ENCODE measurements around the gene GRIA4.

GRIA4 gene

DNA sequence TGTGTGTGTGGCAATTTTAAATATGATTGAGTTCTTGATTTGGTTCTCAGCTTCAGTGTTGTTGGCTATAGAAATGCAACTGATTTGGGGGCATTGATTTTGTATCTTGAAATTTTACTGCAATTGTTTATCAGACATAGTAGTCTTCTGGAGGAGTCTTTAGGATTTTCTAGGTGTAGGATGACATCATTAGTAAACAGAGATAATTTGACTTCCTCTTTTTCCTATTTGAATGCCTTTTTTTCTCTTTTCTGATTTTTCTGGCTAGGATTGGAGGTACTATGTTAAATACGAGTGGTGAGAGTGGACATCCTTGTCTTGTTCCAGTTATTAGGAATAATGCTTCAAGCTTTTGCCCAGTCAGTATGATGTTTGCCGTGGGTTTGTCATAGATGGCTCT lies 287.3 kb downstream of the GRIA4 start:
- Histone ChIP-seq H3F3A (ENCODE audit: low read depth) (no peaks in the 10 kb centered on the region), H4K20me1 (ENCODE audit: insufficient read depth, low read length, poor library complexity, severe bottlenecking) (no peaks in the 10 kb centered on the region), H3K9me2 (replicated peaks; ENCODE audit: low read depth, low read length) (no peaks in the 10 kb centered on the region), H3K79me2 (ENCODE audit: insufficient read depth, low read length) (no peaks in the 10 kb centered on the region), H3K9me3 (ENCODE audit: insufficient read depth, low read depth, low read length) (no peaks in the 10 kb centered on the region), H3K4me1 (ENCODE audit: insufficient read depth, low read length, poor library complexity, severe bottlenecking) (no peaks in the 10 kb centered on the region), H3K4me3 (ENCODE audit: low read length, poor library complexity, severe bottlenecking) (no peak overlapping the region), H3K9ac (ENCODE audit: low read depth, low read length, poor library complexity, severe bottlenecking) (no peak overlapping the region), H3K36me3 (ENCODE audit: insufficient read depth, low read length) (no peaks in the 10 kb centered on the region), H3K4me2 (ENCODE audit: low read depth, low read length, poor library complexity, severe bottlenecking) (no peak overlapping the region), H2AFZ (ENCODE audit: low read length) (no peak overlapping the region), H3K27me3 (ENCODE audit: insufficient read depth, low read length, poor library complexity, severe bottlenecking) (no peaks in the 10 kb centered on the region)
- TF ChIP-seq CTCF (conservative IDR thresholded peaks at IDR 0.05; ENCODE audit: low read length) (no peak), EZH2phosphoT487 (IDR thresholded peaks at IDR 0.05; ENCODE audit: borderline replicate concordance) (no peak)

DNA sequence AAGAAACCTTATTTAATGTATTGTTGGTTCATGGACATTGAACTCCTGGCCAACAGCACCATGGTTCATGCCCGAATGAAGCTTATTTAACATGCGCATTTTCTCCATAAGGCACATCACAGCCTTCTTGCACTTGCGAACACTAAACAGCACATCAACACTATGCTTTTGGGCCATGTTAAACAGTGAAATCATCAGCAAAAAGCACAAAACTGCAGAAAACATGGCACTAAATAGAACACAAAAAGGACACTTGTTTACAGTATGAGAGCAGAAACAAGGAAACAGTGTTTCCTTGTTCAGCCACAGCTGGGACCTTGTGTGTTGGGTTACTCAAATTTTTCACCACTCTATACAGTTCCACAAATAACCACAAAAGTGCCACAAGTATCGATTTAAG lies 289.9 kb downstream of the GRIA4 start:
- Histone ChIP-seq H3K36me3 (ENCODE audit: insufficient read depth, low read length) (no peaks in the 10 kb centered on the region), H3K9ac (ENCODE audit: low read depth, low read length, poor library complexity, severe bottlenecking) (no peak overlapping the region), H3K27me3 (ENCODE audit: insufficient read depth, low read length, poor library complexity, severe bottlenecking) (no peaks in the 10 kb centered on the region), H3K79me2 (ENCODE audit: insufficient read depth, low read length) (no peaks in the 10 kb centered on the region), H3K4me3 (ENCODE audit: low read length, poor library complexity, severe bottlenecking) (no peak overlapping the region), H3K4me1 (ENCODE audit: insufficient read depth, low read length, poor library complexity, severe bottlenecking) (peaks cover 6% of the 10 kb centered on the region), H2AFZ (ENCODE audit: low read length) (no peak overlapping the region), H3K4me2 (ENCODE audit: low read depth, low read length, poor library complexity, severe bottlenecking) (no peak overlapping the region), H4K20me1 (ENCODE audit: insufficient read depth, low read length, poor library complexity, severe bottlenecking) (no peaks in the 10 kb centered on the region), H3K9me3 (ENCODE audit: insufficient read depth, low read depth, low read length) (no peaks in the 10 kb centered on the region), H3F3A (ENCODE audit: low read depth) (no peaks in the 10 kb centered on the region), H3K9me2 (replicated peaks; ENCODE audit: low read depth, low read length) (no peaks in the 10 kb centered on the region)
- no peak for TF ChIP-seq EZH2phosphoT487 (IDR thresholded peaks at IDR 0.05; ENCODE audit: borderline replicate concordance)
- TF ChIP-seq CTCF (conservative IDR thresholded peaks at IDR 0.05; ENCODE audit: low read length), result no peak

- no peak overlapping the region for H3K9ac ChIP-seq (ENCODE audit: low read depth, low read length, poor library complexity, severe bottlenecking)
- no peaks in the 10 kb centered on the region for H3K9me3 ChIP-seq (ENCODE audit: insufficient read depth, low read depth, low read length)
- H3K79me2 ChIP-seq (ENCODE audit: insufficient read depth, low read length), result no peaks in the 10 kb centered on the region
- H4K20me1 ChIP-seq (ENCODE audit: insufficient read depth, low read length, poor library complexity, severe bottlenecking), result no peaks in the 10 kb centered on the region
- H3K9me2 ChIP-seq (replicated peaks; ENCODE audit: low read depth, low read length), result no peaks in the 10 kb centered on the region
- H3K4me3 ChIP-seq (ENCODE audit: low read length, poor library complexity, severe bottlenecking), result no peak overlapping the region
- no peak overlapping the region for H2AFZ ChIP-seq (ENCODE audit: low read length)
- H3F3A ChIP-seq (ENCODE audit: low read depth), result no peaks in the 10 kb centered on the region
- H3K27me3 ChIP-seq (ENCODE audit: insufficient read depth, low read length, poor library complexity, severe bottlenecking), result no peaks in the 10 kb centered on the region
- peaks cover 6% of the 10 kb centered on the region for H3K4me1 ChIP-seq (ENCODE audit: insufficient read depth, low read length, poor library complexity, severe bottlenecking)
- no peak for TF ChIP-seq CTCF (conservative IDR thresholded peaks at IDR 0.05; ENCODE audit: low read length)
- no peak for TF ChIP-seq EZH2phosphoT487 (IDR thresholded peaks at IDR 0.05; ENCODE audit: borderline replicate concordance)
- no peak overlapping the region for H3K4me2 ChIP-seq (ENCODE audit: low read depth, low read length, poor library complexity, severe bottlenecking)
- H3K36me3 ChIP-seq (ENCODE audit: insufficient read depth, low read length), result no peaks in the 10 kb centered on the region
Observed at GRCh38 chr11:105900515-105901035, 290.7 kb downstream of the GRIA4 start.

Data from Loucy (cell line).